Psoas muscle (tissue), 8 donors: ENCODE data around the gene ADAM8. TPM values are rescaled to one million over a fixed set of nuclear protein-coding genes. Genes with fewer than 3 reads are reported as not detected.

Source experiments
- ATAC-seq, 4 donors: fragments of 200-7000 bp; cut with Tn5 transposase; one replicate each; pipeline ENCODE4 v1.9.1; 2020; ENCODE audit warnings: moderate library complexity in 3 of 4, mild to moderate bottlenecking in 2 of 4
- DNase-seq, 2 donors: peaks; one replicate each; pipeline ENCODE4 v3.0.0-alpha.2; 2020
- H3K27ac ChIP-seq: fragments of 200-600 bp; one replicate; pipeline ENCODE4 v1.8.0; 2022
- H3K27me3 ChIP-seq, 3 donors: fragments of 200-600 bp in 1 of 3; one replicate each; pipeline versions ENCODE4 v1.6.1 to v1.8.0; 2013 to 2022; ENCODE audit warnings: low read length in 2 of 3, mild to moderate bottlenecking in 2 of 3, moderate library complexity in 1 of 3; ENCODE audit not compliant: insufficient read depth in 3 of 3
- H3K36me3 ChIP-seq, 2 donors: fragments of 200-600 bp in 1 of 2; one replicate each; pipeline versions ENCODE4 v1.6.1 to v1.8.0; 2013 to 2022; ENCODE audit warnings: low read depth in 1 of 2, mild to moderate bottlenecking in 1 of 2, moderate library complexity in 1 of 2; ENCODE audit not compliant: insufficient read depth in 1 of 2
- H3K4me1 ChIP-seq: fragments of 200-600 bp; one replicate; pipeline ENCODE4 v1.8.0; 2022
- H3K4me3 ChIP-seq: fragments of 200-600 bp; one replicate; pipeline ENCODE4 v1.8.0; 2022; ENCODE audit warnings: mild to moderate bottlenecking
- H3K9me3 ChIP-seq: fragments of 200-600 bp; one replicate; pipeline ENCODE4 v1.8.0; 2022
- WGBS, 3 donors: extraction: QIAGEN DNeasy Blood & Tissue Kit; methylation state at CpG; one replicate each; pipeline versions ENCODE4 v1.1.6 to v1.1.7; 2013; 5-methylcytosine and 5-hydroxymethylcytosine counted together
- intact Hi-C, 2 donors: fragments of 100-400 bp; cut with DNase I; formaldehyde crosslinking; loops; one replicate each; pipeline versions ENCODE4 v1.11.0 to v1.14.2; 2022
- polyA plus RNA-seq, 3 donors: library from polyadenylated mRNA; stranded (reverse); fragments of 200-250 nt; gene quantifications; one replicate each; pipeline ENCODE4 v1.2.3, GENCODE V29; 2013
- total RNA-seq, 4 donors: library from RNA; stranded (reverse); fragmentation: NEBNext Ultra II Directional in 2 of 4; extraction: Animal tissue kit (Norgen Biotek cat#: 25700) in 2 of 4; gene quantifications; one replicate each; pipeline versions ENCODE4 v1.2.1 to v1.2.4, GENCODE V29; 2021 to 2023
- TF ChIP-seq, protein P1 (sequence below): fragments of 200-600 bp; IDR thresholded peaks from one replicate; pipeline ENCODE4 v1.8.0; 2022; ENCODE audit warnings: antibody characterized with exemption
- donor health status: healthy with polysubstance abuse.
- donor health status: DM: no; HTN: no; CAD: no; lungs with moderate emphysema.
- donor health status: Bipolar disorder and iron deficiency.
- donor health status: healthy.
- donor health status: DM: yes; HTN: yes; CAD: no.
- donor health status: DM: no; HTN: no; CAD: no.
- donor health status: DM: no; HTN: no; CAD: no.
- donor health status: DM: yes; HTN: yes; CAD: no.

Gene ADAM8
- total and polyA plus RNA-seq, 7 donors = 0.21 to 2.8 (median 2.2) TPM

DNA sequence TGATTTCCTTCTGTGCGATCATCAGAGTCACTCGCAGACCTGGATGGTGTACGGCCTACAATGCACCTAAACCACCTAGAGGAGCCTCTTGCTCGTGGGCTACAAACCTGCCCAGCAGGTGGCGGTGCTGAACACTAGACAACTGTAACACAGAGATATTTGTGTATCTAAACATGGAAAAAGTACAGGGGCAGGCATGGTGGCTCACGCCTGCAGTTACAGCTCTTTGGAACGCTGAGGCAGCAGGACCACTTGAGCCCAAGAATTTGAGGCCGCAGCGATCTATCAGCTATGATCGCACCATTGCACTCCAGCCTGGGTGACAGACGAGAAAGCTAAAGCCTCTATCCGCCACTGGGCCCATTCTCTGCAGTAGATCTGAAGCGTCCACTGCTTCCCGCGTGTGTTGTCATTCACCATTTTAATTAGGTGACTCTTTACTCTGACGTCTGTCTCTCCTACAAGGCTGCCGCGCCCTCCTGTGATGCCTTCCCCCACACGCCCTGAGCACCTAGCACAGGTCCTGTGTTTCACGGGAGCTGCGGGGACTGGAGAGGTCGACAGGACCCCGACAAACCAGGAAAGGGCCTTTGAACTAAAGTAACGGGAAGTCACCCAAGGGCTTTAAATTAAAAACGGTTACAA, 31.2 kb upstream of the ADAM8 start:
- DNase-seq = peak; percentile 59 to 80
- no peaks in the 10 kb centered on the region for H3K27me3 ChIP-seq
- 6 to 8% (median 7%) methylated on average over 25 of the region's 25 CpGs for WGBS, 3 donors
- no peaks in the 10 kb centered on the region for H3K9me3 ChIP-seq
- H3K4me1 ChIP-seq = peaks cover 26% of the 10 kb centered on the region
- intact Hi-C loops = loop anchor here in 1 of 2 donors (2.0 kb wide), 1 partner anchor 47 kb away; no protein-coding TSS in a partner anchor
- H3K4me3 ChIP-seq = peak overlapping the region; percentile 97
- peak in 2 of 4 donors; percentile 21 to 31 for ATAC-seq
- H3K36me3 ChIP-seq = peaks cover 0 to 32% of the 10 kb centered on the region in 2 donors
- TF ChIP-seq, protein P1, sequence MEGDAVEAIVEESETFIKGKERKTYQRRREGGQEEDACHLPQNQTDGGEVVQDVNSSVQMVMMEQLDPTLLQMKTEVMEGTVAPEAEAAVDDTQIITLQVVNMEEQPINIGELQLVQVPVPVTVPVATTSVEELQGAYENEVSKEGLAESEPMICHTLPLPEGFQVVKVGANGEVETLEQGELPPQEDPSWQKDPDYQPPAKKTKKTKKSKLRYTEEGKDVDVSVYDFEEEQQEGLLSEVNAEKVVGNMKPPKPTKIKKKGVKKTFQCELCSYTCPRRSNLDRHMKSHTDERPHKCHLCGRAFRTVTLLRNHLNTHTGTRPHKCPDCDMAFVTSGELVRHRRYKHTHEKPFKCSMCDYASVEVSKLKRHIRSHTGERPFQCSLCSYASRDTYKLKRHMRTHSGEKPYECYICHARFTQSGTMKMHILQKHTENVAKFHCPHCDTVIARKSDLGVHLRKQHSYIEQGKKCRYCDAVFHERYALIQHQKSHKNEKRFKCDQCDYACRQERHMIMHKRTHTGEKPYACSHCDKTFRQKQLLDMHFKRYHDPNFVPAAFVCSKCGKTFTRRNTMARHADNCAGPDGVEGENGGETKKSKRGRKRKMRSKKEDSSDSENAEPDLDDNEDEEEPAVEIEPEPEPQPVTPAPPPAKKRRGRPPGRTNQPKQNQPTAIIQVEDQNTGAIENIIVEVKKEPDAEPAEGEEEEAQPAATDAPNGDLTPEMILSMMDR = peak; percentile 52
- peak overlapping the region; percentile 99 for H3K27ac ChIP-seq

DNA sequence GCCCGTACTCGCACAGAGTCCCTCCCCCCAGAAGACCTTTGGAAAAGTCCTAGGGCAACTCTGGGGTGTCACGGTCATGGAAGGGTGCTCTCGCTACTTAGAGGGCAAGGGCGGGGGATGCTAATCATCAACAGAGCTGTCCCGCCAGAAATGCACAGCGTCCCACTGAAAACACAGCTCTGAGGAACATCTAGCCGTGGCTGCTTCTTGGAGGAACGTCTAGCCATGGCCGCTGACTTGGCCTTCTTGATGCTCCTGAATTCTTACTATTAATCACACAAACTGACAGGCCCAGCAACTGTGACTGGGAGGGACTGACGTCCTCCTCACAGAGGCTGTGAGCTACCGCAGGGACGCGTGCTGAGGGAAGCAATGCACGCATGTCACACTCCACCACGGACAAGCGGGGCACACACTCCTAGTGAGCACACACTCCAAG, 30.3 kb upstream of the ADAM8 start:
- H3K4me3 ChIP-seq = peak overlapping the region; percentile 97
- ATAC-seq = no peak
- peak overlapping the region; percentile 99 for H3K27ac ChIP-seq
- no peaks in the 10 kb centered on the region for H3K27me3 ChIP-seq
- DNase-seq = no peak
- WGBS, 3 donors = 78 to 85% (median 79%) methylated on average over 17 of the region's 17 CpGs
- peaks cover 26% of the 10 kb centered on the region for H3K4me1 ChIP-seq
- peaks cover 0 to 29% of the 10 kb centered on the region in 2 donors for H3K36me3 ChIP-seq
- H3K9me3 ChIP-seq = no peaks in the 10 kb centered on the region
- TF ChIP-seq, protein P1 = no peak
- intact Hi-C loops = no loop called here

DNA sequence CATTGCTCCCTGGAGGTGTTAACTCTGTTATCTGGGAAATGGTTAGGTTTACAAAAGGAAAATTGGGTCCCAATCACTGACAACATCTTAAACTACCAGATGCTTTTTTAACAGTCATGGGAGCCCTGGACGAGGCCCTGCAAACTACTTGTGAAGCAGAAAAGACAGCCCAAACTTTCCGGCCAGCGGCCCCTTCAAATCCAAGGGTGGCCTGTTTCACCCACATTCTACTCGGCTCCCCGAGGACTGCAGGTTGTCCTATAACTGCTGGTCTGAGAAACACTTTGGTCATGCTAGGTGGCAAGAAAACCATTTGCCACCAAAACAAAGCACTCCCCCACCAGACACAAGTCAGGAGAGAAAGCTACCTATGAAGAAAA, 29.4 kb upstream of the ADAM8 start:
- WGBS, 3 donors = 84 to 93% (median 92%) methylated on average over 5 of the region's 5 CpGs
- Histone ChIP-seq H3K4me3 (no peak overlapping the region), H3K36me3 (peaks cover 0 to 26% of the 10 kb centered on the region in 2 donors), H3K27me3 (no peaks in the 10 kb centered on the region), H3K9me3 (no peaks in the 10 kb centered on the region), H3K4me1 (peaks cover 26% of the 10 kb centered on the region), H3K27ac (no peak overlapping the region)
- intact Hi-C loops = no loop called here
- DNase-seq (no peak), ATAC-seq (no peak)
- TF ChIP-seq, protein P1 = no peak

DNA sequence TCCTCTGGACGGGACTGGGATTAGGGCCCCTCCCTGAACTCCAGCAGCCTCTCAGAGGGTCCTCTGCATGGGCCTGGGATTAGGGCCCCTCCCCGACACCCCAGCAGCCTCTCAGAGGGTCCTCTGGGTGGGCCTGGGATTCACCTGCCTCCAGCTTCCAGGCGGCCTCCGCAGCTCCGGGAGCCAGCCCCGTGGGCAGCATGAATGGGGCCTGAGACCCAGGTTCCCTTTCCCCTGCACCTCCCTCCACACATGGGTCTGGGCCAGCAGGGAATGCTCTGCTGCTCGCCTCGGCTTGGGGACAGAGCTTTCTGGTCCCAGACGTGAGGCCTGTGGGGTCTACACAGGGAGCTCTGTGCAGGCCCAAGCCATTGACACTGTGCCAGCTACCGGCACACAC, 26.5 kb upstream of the ADAM8 start:
- Histone ChIP-seq H3K4me3 (no peak overlapping the region), H3K27ac (no peak overlapping the region), H3K27me3 (no peaks in the 10 kb centered on the region), H3K9me3 (no peaks in the 10 kb centered on the region), H3K36me3 (peaks cover 9 to 41% of the 10 kb centered on the region in 2 donors), H3K4me1 (peaks cover 21% of the 10 kb centered on the region)
- WGBS, 3 donors = 81 to 88% (median 86%) methylated on average over 10 of the region's 10 CpGs
- TF ChIP-seq, protein P1 = no peak
- DNase-seq (no peak), ATAC-seq (no peak)
- intact Hi-C loops = no loop called here

DNA sequence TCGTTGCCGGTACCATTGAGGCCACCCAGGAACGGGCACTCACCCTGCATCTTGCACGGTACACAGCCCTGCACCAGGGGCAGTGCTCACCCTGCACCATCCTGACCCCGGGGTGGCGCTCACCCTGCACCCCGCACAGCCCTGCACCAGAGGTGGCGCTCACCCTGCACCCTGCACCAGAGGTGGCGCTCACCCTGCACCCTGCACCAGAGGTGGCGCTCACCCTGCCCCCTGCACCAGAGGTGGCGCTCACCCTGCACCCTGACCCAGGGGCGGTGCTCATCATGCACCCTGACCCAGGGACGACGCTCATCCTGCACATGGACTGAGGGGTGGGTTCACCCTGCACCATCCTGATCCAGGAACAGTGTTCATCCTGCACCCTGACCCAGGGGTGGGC, 25.6 kb upstream of the ADAM8 start:
- Histone ChIP-seq H3K27me3 (no peaks in the 10 kb centered on the region), H3K4me3 (no peak overlapping the region), H3K27ac (no peak overlapping the region), H3K36me3 (peaks cover 12 to 51% of the 10 kb centered on the region in 2 donors), H3K9me3 (no peaks in the 10 kb centered on the region), H3K4me1 (peaks cover 14% of the 10 kb centered on the region)
- TF ChIP-seq, protein P1 = no peak
- 96% methylated on average over 13 to 14 of the region's 14 CpGs for WGBS, 3 donors
- peak in 1 of 4 donors; percentile 13 for ATAC-seq
- intact Hi-C loops = no loop called here
- no peak for DNase-seq
